Left ventricle myocardium inferior (tissue), 1 donor: Measurements from ENCODE around the gene MGAT5B. TPM values are rescaled to one million over a fixed set of nuclear protein-coding genes. Genes with fewer than 3 reads are reported as not detected.

ENCODE experiments used
- DNase-seq: peaks from one replicate; pipeline ENCODE4 v3.0.0-alpha.2; 2020
- H3K27ac ChIP-seq: fragments of 200-600 bp; replicated peaks from 2 replicates; pipeline ENCODE4 v1.8.0; 2021
- H3K27me3 ChIP-seq: fragments of 200-600 bp; 2 replicates; pipeline ENCODE4 v1.8.0; 2021; ENCODE audit warnings: low read depth
- H3K36me3 ChIP-seq: fragments of 200-600 bp; 2 replicates; pipeline ENCODE4 v1.8.0; 2021
- H3K4me1 ChIP-seq: fragments of 200-600 bp; 2 replicates; pipeline ENCODE4 v1.8.0; 2021
- H3K4me3 ChIP-seq: fragments of 200-600 bp; 2 replicates; pipeline ENCODE4 v1.8.0; 2021; ENCODE audit warnings: mild to moderate bottlenecking, moderate library complexity
- H3K9me3 ChIP-seq: fragments of 200-600 bp; replicated peaks from 2 replicates; pipeline ENCODE4 v1.8.0; 2021
- CTCF ChIP-seq: fragments of 200-600 bp; IDR thresholded peaks from 2 replicates; pipeline ENCODE4 v1.8.0; 2021; ENCODE audit warnings: antibody characterized with exemption, mild to moderate bottlenecking, borderline replicate concordance
- intact Hi-C: fragments of 100-400 bp; cut with micrococcal nuclease; formaldehyde crosslinking; loops from one replicate; pipeline ENCODE4 v1.11.0; 2022
- total RNA-seq: library from RNA; stranded (reverse); fragmentation: NEBNext Ultra II Directional; extraction: Animal tissue kit (Norgen Biotek cat#: 25700); gene quantifications from one replicate; pipeline ENCODE4 v1.2.1, GENCODE V29; 2021
- donor health status: DM: no; HTN: yes; CAD: no; lungs with severe emphysema.

Gene MGAT5B
- total RNA-seq, 1 donor from 2014 or later: 0.08 TPM

- no peak for TF ChIP-seq CTCF
- Histone ChIP-seq H3K9me3 (peaks cover 6% of the 10 kb centered on the region), H3K36me3 (no peaks in the 10 kb centered on the region), H3K4me1 (no peaks in the 10 kb centered on the region), H3K4me3 (no peak overlapping the region), H3K27me3 (peaks cover 71% of the 10 kb centered on the region), H3K27ac (no peak overlapping the region)
- DNase-seq: no peak
- intact Hi-C loops: no loop called here
These were observed 39.1 kb downstream of the MGAT5B start for GRCh38 chr17:76907352-76907751.

GRCh38 chr17:76909971-76910760, 42.0 kb downstream of the MGAT5B start:
- Histone ChIP-seq H3K4me1 (no peaks in the 10 kb centered on the region), H3K36me3 (no peaks in the 10 kb centered on the region), H3K9me3 (peaks cover 6% of the 10 kb centered on the region), H3K4me3 (no peak overlapping the region), H3K27ac (no peak overlapping the region), H3K27me3 (peaks cover 70% of the 10 kb centered on the region)
- TF ChIP-seq CTCF: no peak
- intact Hi-C loops: no loop called here
- peak; percentile 44 for DNase-seq

- H3K4me1 ChIP-seq: no peaks in the 10 kb centered on the region
- peaks cover 70% of the 10 kb centered on the region for H3K27me3 ChIP-seq
- H3K9me3 ChIP-seq: peaks cover 6% of the 10 kb centered on the region
- no peak for DNase-seq
- TF ChIP-seq CTCF: no peak
- intact Hi-C loops: no loop called here
- H3K27ac ChIP-seq: no peak overlapping the region
- no peak overlapping the region for H3K4me3 ChIP-seq
- H3K36me3 ChIP-seq: no peaks in the 10 kb centered on the region
These were observed 43.3 kb downstream of the MGAT5B start for GRCh38 chr17:76911299-76912017.

- peaks cover 3% of the 10 kb centered on the region for H3K9me3 ChIP-seq
- H3K36me3 ChIP-seq: no peaks in the 10 kb centered on the region
- H3K27me3 ChIP-seq: peaks cover 70% of the 10 kb centered on the region
- no peak overlapping the region for H3K4me3 ChIP-seq
- no peak overlapping the region for H3K27ac ChIP-seq
- no peak for TF ChIP-seq CTCF
- DNase-seq: no peak
- no peaks in the 10 kb centered on the region for H3K4me1 ChIP-seq
- intact Hi-C loops: no loop called here
These were observed 44.4 kb downstream of the MGAT5B start for GRCh38 chr17:76912421-76913164.

- no peak for TF ChIP-seq CTCF
- Histone ChIP-seq H3K9me3 (no peaks in the 10 kb centered on the region), H3K36me3 (no peaks in the 10 kb centered on the region), H3K4me1 (no peaks in the 10 kb centered on the region), H3K27me3 (peaks cover 82% of the 10 kb centered on the region), H3K4me3 (no peak overlapping the region), H3K27ac (no peak overlapping the region)
- intact Hi-C loops: no loop called here
- DNase-seq: no peak
These were observed 46.7 kb downstream of the MGAT5B start for GRCh38 chr17:76914937-76915336.
